HCT116 (cell line): ENCODE data around the gene RUFY4. TPM values are rescaled to one million over a fixed set of nuclear protein-coding genes. Genes with fewer than 3 reads are reported as not detected.
"Not testable (repeated sequence)": the region's sequence is repeated elsewhere in the genome, so short reads cannot be mapped to it uniquely, and the experiment has no call there.

ENCODE experiments used
- ATAC-seq: fragments of 200-7000 bp; cut with Tn5 transposase; 2 replicates; pipeline ENCODE4 v1.9.1; 2020; ENCODE audit warnings: mild to moderate bottlenecking, moderate library complexity
- BruUV-seq: library from RNA; stranded (reverse); fragments of 400-500 nt; replicated peaks from 2 replicates; lab custom pipeline; 2021; lab: Mats Ljungman, UMichigan
- CTCF ChIA-PET: fragments of 300-600 bp; sonication (Branson Sonifier 250); formaldehyde crosslinking; loops from one replicate; lab custom pipeline; 2021; ENCODE audit warnings: antibody characterized with exemption; lab: Charles Lee
- POLR2A ChIA-PET: fragments of 300-600, 350-600 bp; sonication (Branson Sonifier 250); formaldehyde crosslinking; loops from one replicate; lab custom pipeline; 2021; ENCODE audit warnings: antibody characterized with exemption; lab: Charles Lee
- RAD21 ChIA-PET, 2 experiments: fragments of 300-600 bp; sonication (Branson Sonifier 250); formaldehyde crosslinking; loops; one replicate each; lab custom pipeline; 2023; ENCODE audit warnings: low total read pairs in 2 of 2; ENCODE audit not compliant: uncharacterized antibody in 2 of 2, unreplicated experiment in 2 of 2, low non-redundant PET in 1 of 2; lab: Charles Lee
- DNase-seq: peaks from one replicate; pipeline ENCODE4 v3.0.0-alpha.2; 2010; ENCODE audit warnings: low read depth, low spot score
- H2AFZ ChIP-seq: fragments of 200-600 bp; shearing (Covaris generic), sonication (generic); 2 replicates; pipeline ENCODE4 v1.6.1; 2017; ENCODE audit warnings: low read depth, mixed run types, mixed read lengths, antibody characterized with exemption, low read length; ENCODE audit not compliant: poor library complexity, severe bottlenecking
- H3K27ac ChIP-seq: 2 replicates; pipeline ENCODE4 v1.5.1; 2012; ENCODE audit warnings: low read depth, low read length
- H3K27me3 ChIP-seq: fragments of 200-600 bp; sonication (generic); 2 replicates; pipeline ENCODE4 v1.6.1; 2016; ENCODE audit warnings: mixed run types, low read length, mixed read lengths; ENCODE audit not compliant: insufficient read depth
- H3K36me3 ChIP-seq, 2 experiments: fragments of 200-500 bp in 1 of 2; fragments of 200-600 bp in 1 of 2; sonication (Bioruptor generic) in 1 of 2; sonication (generic) in 1 of 2; 2 replicates each; pipeline versions ENCODE4 v1.5.1 to v1.6.1; 2014 to 2016; ENCODE audit warnings: low read length in 2 of 2, inconsistent platforms in 1 of 2, mixed read lengths in 1 of 2, mixed run types in 1 of 2; ENCODE audit not compliant: insufficient read depth in 2 of 2, control insufficient read depth in 1 of 2
- H3K4me1 ChIP-seq, 2 experiments: fragments of 200-600 bp in 1 of 2; sonication (generic) in 1 of 2; 2 replicates each; pipeline versions ENCODE4 v1.5.1 to v1.6.1; 2012 to 2017; ENCODE audit warnings: low read length in 2 of 2, inconsistent platforms in 1 of 2, mild to moderate bottlenecking in 1 of 2, mixed read lengths in 1 of 2, mixed run types in 1 of 2, moderate library complexity in 1 of 2; ENCODE audit not compliant: insufficient read depth in 2 of 2, control insufficient read depth in 1 of 2
- H3K4me2 ChIP-seq: fragments of 200-600 bp; sonication (generic); 2 replicates; pipeline ENCODE4 v1.6.1; 2017; ENCODE audit warnings: mixed run types, low read length, mixed read lengths
- H3K4me3 ChIP-seq, 2 experiments: fragments of 200-600 bp in 1 of 2; sonication (generic) in 1 of 2; replicated peaks in 1 of 2; 2 replicates each; pipeline ENCODE4 v1.5.1; 2011 to 2016; ENCODE audit warnings: low read length in 2 of 2, control low read depth in 1 of 2, low read depth in 1 of 2, mild to moderate bottlenecking in 1 of 2, mixed read lengths in 1 of 2, mixed run types in 1 of 2
- H3K79me2 ChIP-seq: fragments of 200-600 bp; sonication (generic); 2 replicates; pipeline ENCODE4 v1.6.1; 2017; ENCODE audit warnings: mild to moderate bottlenecking, mixed run types, low read length, moderate library complexity, mixed read lengths; ENCODE audit not compliant: insufficient read depth
- H3K9ac ChIP-seq: fragments of 200-600 bp; sonication (generic); 2 replicates; pipeline ENCODE4 v1.6.1; 2016; ENCODE audit warnings: low read length, mixed read lengths
- H3K9me2 ChIP-seq: fragments of 200-600 bp; sonication (generic), shearing (Covaris generic); 2 replicates; pipeline ENCODE4 v1.6.1; 2017; ENCODE audit warnings: mixed run types, mild to moderate bottlenecking, moderate library complexity; ENCODE audit not compliant: insufficient read depth
- H3K9me3 ChIP-seq, 2 experiments: fragments of 200-500 bp in 1 of 2; fragments of 200-600 bp in 1 of 2; sonication (Bioruptor generic) in 1 of 2; sonication (generic) in 1 of 2; 2 replicates each; pipeline ENCODE4 v1.6.1; 2014 to 2017; ENCODE audit warnings: low read length in 2 of 2, mixed read lengths in 2 of 2, inconsistent platforms in 1 of 2, low read depth in 1 of 2, mild to moderate bottlenecking in 1 of 2, mixed run types in 1 of 2, moderate library complexity in 1 of 2; ENCODE audit not compliant: control insufficient read depth in 1 of 2, insufficient read depth in 1 of 2
- H4K20me1 ChIP-seq: fragments of 200-600 bp; sonication (generic), shearing (Covaris generic); 2 replicates; pipeline ENCODE4 v1.6.1; 2017; ENCODE audit warnings: mixed run types, mild to moderate bottlenecking, moderate library complexity; ENCODE audit not compliant: insufficient read depth
- CEBPB ChIP-seq: IDR thresholded peaks from 2 replicates; pipeline ENCODE4 v1.6.1; 2012; ENCODE audit warnings: low read depth
- ELF1 ChIP-seq: IDR thresholded peaks from 2 replicates; pipeline ENCODE4 v1.6.1; 2012; ENCODE audit warnings: low read depth, borderline replicate concordance
- FOSL1 ChIP-seq: IDR thresholded peaks from 2 replicates; pipeline ENCODE4 v1.6.1; 2012; ENCODE audit warnings: low read depth
- SIN3A ChIP-seq: IDR thresholded peaks from 2 replicates; pipeline ENCODE4 v1.6.1; 2012; ENCODE audit warnings: low read depth
- SP1 ChIP-seq: IDR thresholded peaks from 2 replicates; pipeline ENCODE4 v1.6.1; 2012; ENCODE audit warnings: low read depth
- TCF7L2 ChIP-seq: IDR thresholded peaks from 2 replicates; pipeline ENCODE4 v1.7.0; 2011; ENCODE audit warnings: borderline replicate concordance, inconsistent platforms; ENCODE audit not compliant: insufficient read depth, insufficient read length; ENCODE audit errors: extremely low read depth
- YY1 ChIP-seq: IDR thresholded peaks from 2 replicates; pipeline ENCODE4 v1.6.1; 2011; ENCODE audit warnings: low read length, low read depth, moderate library complexity, mild to moderate bottlenecking; ENCODE audit not compliant: insufficient replicate concordance; ENCODE audit errors: extremely low read depth
- intact Hi-C: fragments of 100-400 bp; cut with micrococcal nuclease; formaldehyde crosslinking; loops from 2 replicates; pipeline ENCODE4 v1.10.0; 2022
- total RNA-seq: library from RNA; stranded (reverse); gene quantifications from one replicate; pipeline ENCODE4 v1.2.1, GENCODE V29; 2021; ENCODE audit not compliant: unreplicated experiment
- TF ChIP-seq, protein P1 (sequence below): IDR thresholded peaks from 2 replicates; pipeline ENCODE4 v1.6.1; 2012; ENCODE audit warnings: low read depth
- TF ChIP-seq, protein P2 (sequence below): IDR thresholded peaks from 2 replicates; pipeline ENCODE4 v1.6.1; 2012
- TF ChIP-seq, protein P3 (sequence below): IDR thresholded peaks from 2 replicates; pipeline ENCODE4 v1.6.1; 2012

RUFY4 gene
- total RNA-seq, 1 experiment from 2014 or later = 0.27 TPM

DNA sequence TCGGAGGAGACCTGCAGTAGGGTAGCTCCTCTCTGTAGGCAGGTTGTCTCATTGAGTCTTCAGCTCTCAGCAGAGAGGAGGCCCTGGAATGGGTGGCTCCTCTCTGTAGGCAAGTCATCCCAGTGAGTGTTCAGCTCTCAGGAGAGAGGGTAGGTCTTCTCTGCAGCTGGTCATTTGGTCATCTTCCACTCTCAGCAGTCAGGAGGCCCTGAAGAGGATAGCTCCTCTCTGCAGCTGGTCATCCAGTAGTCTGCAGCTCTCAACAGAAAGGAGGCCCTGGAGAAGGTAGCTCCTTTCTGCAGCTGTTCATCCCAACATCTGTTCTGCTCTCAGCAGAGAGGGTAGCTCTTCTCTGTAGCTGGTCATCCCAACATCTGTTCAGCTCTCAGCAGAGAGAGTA is 26.0 kb upstream of the RUFY4 start (continued):
- TF ChIP-seq, protein P1, sequence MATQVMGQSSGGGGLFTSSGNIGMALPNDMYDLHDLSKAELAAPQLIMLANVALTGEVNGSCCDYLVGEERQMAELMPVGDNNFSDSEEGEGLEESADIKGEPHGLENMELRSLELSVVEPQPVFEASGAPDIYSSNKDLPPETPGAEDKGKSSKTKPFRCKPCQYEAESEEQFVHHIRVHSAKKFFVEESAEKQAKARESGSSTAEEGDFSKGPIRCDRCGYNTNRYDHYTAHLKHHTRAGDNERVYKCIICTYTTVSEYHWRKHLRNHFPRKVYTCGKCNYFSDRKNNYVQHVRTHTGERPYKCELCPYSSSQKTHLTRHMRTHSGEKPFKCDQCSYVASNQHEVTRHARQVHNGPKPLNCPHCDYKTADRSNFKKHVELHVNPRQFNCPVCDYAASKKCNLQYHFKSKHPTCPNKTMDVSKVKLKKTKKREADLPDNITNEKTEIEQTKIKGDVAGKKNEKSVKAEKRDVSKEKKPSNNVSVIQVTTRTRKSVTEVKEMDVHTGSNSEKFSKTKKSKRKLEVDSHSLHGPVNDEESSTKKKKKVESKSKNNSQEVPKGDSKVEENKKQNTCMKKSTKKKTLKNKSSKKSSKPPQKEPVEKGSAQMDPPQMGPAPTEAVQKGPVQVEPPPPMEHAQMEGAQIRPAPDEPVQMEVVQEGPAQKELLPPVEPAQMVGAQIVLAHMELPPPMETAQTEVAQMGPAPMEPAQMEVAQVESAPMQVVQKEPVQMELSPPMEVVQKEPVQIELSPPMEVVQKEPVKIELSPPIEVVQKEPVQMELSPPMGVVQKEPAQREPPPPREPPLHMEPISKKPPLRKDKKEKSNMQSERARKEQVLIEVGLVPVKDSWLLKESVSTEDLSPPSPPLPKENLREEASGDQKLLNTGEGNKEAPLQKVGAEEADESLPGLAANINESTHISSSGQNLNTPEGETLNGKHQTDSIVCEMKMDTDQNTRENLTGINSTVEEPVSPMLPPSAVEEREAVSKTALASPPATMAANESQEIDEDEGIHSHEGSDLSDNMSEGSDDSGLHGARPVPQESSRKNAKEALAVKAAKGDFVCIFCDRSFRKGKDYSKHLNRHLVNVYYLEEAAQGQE = no peak
- TF ChIP-seq, protein P2, sequence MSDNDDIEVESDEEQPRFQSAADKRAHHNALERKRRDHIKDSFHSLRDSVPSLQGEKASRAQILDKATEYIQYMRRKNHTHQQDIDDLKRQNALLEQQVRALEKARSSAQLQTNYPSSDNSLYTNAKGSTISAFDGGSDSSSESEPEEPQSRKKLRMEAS = no peak
- TF ChIP-seq TCF7L2 (no peak), SP1 (no peak), CEBPB (no peak), FOSL1 (no peak), YY1 (no peak)
- TF ChIP-seq, protein P3, sequence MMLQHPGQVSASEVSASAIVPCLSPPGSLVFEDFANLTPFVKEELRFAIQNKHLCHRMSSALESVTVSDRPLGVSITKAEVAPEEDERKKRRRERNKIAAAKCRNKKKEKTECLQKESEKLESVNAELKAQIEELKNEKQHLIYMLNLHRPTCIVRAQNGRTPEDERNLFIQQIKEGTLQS = no peak

DNA sequence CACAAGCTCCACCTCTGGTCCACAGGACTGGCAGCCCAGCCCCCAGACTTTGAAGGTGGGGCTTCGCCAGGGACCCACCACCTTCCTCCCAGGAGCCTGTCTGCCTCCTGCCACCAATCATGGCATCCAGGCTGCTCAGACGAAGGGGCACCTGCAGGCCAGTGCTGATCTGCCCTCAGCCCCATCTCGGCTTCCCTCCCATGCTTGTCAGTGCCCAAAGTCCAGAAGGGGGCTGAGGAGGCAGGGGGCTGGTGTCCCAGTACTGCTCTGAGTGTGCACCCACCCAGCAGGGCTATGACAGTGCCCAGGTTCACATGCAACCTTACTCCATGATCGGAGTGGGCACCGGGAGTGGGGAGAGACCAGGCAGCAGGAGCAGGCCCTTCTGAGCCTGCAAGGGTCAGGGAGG is 25.3 kb upstream of the RUFY4 start:
- peaks cover 0 to 5% of the 10 kb centered on the region in 2 experiments; a peak in 2 of 4 replicates for H3K9me3 ChIP-seq
- H3K4me2 ChIP-seq = no peak overlapping the region
- H3K36me3 ChIP-seq = no peaks in the 10 kb centered on the region
- no peaks in the 10 kb centered on the region for H3K9me2 ChIP-seq
- no peak overlapping the region for H3K27ac ChIP-seq
- DNase-seq (no peak), ATAC-seq (no peak)
- no peaks in the 10 kb centered on the region for H4K20me1 ChIP-seq
- peaks cover 18% of the 10 kb centered on the region; the same call in 1 of the 2 replicates for H3K27me3 ChIP-seq
- H3K79me2 ChIP-seq = no peaks in the 10 kb centered on the region
- no peaks in the 10 kb centered on the region for H3K4me1 ChIP-seq
- intact Hi-C loops = no loop called here
- H3K4me3 ChIP-seq = no peak overlapping the region
- ChIA-PET CTCF (interaction anchor here (0.7 kb wide), 1 partner anchor 50 kb away, joined by 3 read pairs; no protein-coding TSS in a partner anchor), POLR2A (no interaction called here), RAD21 (no interaction called here)
- TF ChIP-seq SIN3A (no peak), ELF1 (no peak)
- no TSS peak for BruUV-seq
- H3K9ac ChIP-seq = no peak overlapping the region
- H2AFZ ChIP-seq = no peak overlapping the region

DNA sequence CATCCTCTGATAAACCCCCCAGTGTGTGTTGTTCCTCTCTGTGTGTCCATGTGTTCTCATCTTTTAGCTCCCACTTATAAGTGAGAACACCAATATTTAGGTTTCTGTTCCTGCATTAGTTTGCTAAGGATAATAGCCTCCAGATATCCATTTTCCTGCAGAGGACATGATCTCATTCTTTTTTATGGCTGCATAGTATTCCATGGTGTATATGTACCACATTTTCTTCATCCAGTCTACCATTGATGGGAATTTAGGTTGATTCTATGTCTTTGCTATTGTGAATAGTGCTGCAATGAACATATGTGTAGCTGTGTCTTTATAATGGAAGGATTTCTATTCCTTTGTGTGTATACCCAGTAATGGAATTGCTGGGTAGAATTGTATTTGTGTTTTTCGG is 24.5 kb upstream of the RUFY4 start:
- CTCF ChIA-PET, H3K4me1 ChIP-seq, H4K20me1 ChIP-seq, H3K27me3 ChIP-seq, H3K9me2 ChIP-seq, H3K4me3 ChIP-seq, H3K36me3 ChIP-seq, H2AFZ ChIP-seq, H3K9me3 ChIP-seq, H3K4me2 ChIP-seq, DNase-seq, RAD21 ChIA-PET, H3K27ac ChIP-seq, intact Hi-C loops, POLR2A ChIA-PET, ATAC-seq, H3K79me2 ChIP-seq, H3K9ac ChIP-seq, BruUV-seq: not testable (repeated sequence)
